DND-41 (cell line): ENCODE data around the gene HES2.

Experiments used
- ATAC-seq: fragments of 200-7000 bp; cut with Tn5 transposase; 3 replicates; pipeline ENCODE4 v1.9.1; 2021; ENCODE audit warnings: low read depth; ENCODE audit not compliant: insufficient read depth
- DNase-seq: peaks from one replicate; pipeline ENCODE4 v3.0.0-alpha.2; 2020
- H2AFZ ChIP-seq: 2 replicates; pipeline ENCODE4 v1.6.0; 2012; ENCODE audit warnings: low read depth, low read length
- H3K27ac ChIP-seq: 2 replicates; pipeline ENCODE4 v1.5.1; 2012; ENCODE audit warnings: low read length, inconsistent platforms
- H3K27me3 ChIP-seq: fragments of 200-600 bp; sonication (generic); 2 replicates; pipeline ENCODE4 v1.6.0; 2012; ENCODE audit warnings: low read length, mild to moderate bottlenecking, inconsistent platforms; ENCODE audit not compliant: insufficient read depth, poor library complexity
- H3K36me3 ChIP-seq: 2 replicates; pipeline ENCODE4 v1.5.1; 2012; ENCODE audit warnings: low read length, inconsistent platforms; ENCODE audit not compliant: insufficient read depth
- H3K4me1 ChIP-seq: 2 replicates; pipeline ENCODE4 v1.5.1; 2012; ENCODE audit warnings: mild to moderate bottlenecking, low read length; ENCODE audit not compliant: insufficient read depth
- H3K4me2 ChIP-seq: 2 replicates; pipeline ENCODE4 v1.6.0; 2012; ENCODE audit warnings: mild to moderate bottlenecking, moderate library complexity, low read length, inconsistent platforms; ENCODE audit not compliant: insufficient read depth
- H3K4me3 ChIP-seq, 2 experiments: fragments of 200-600 bp in 1 of 2; shearing (Covaris generic) in 1 of 2; 2 replicates each; pipeline ENCODE4 v1.5.1; 2012 to 2016; ENCODE audit warnings: inconsistent platforms in 2 of 2, low read length in 2 of 2, mild to moderate bottlenecking in 2 of 2, low read depth in 1 of 2, moderate library complexity in 1 of 2
- H3K79me2 ChIP-seq: 2 replicates; pipeline ENCODE4 v1.6.0; 2012; ENCODE audit warnings: low read length, inconsistent platforms; ENCODE audit not compliant: insufficient read depth
- H3K9ac ChIP-seq: 2 replicates; pipeline ENCODE4 v1.6.0; 2012; ENCODE audit warnings: low read depth, mild to moderate bottlenecking, inconsistent platforms, low read length, moderate library complexity
- H3K9me3 ChIP-seq: 2 replicates; pipeline ENCODE4 v1.5.1; 2012; ENCODE audit warnings: low read length, moderate library complexity, mild to moderate bottlenecking, inconsistent platforms; ENCODE audit not compliant: insufficient read depth, severe bottlenecking
- H4K20me1 ChIP-seq: 2 replicates; pipeline ENCODE4 v1.6.0; 2012; ENCODE audit warnings: low read length; ENCODE audit not compliant: insufficient read depth
- EZH2 ChIP-seq: IDR thresholded peaks from 3 replicates; pipeline ENCODE4 v1.6.1; 2012; ENCODE audit warnings: borderline replicate concordance, low read depth, mild to moderate bottlenecking, moderate library complexity, low read length, inconsistent platforms; ENCODE audit not compliant: severe bottlenecking
- TF ChIP-seq, protein P1 (sequence below): IDR thresholded peaks from 2 replicates; pipeline ENCODE4 v1.5.1; 2012; ENCODE audit warnings: borderline replicate concordance, low read length, moderate library complexity, mild to moderate bottlenecking; ENCODE audit not compliant: poor library complexity, severe bottlenecking; ENCODE audit errors: extremely low read depth

Gene HES2

DNA sequence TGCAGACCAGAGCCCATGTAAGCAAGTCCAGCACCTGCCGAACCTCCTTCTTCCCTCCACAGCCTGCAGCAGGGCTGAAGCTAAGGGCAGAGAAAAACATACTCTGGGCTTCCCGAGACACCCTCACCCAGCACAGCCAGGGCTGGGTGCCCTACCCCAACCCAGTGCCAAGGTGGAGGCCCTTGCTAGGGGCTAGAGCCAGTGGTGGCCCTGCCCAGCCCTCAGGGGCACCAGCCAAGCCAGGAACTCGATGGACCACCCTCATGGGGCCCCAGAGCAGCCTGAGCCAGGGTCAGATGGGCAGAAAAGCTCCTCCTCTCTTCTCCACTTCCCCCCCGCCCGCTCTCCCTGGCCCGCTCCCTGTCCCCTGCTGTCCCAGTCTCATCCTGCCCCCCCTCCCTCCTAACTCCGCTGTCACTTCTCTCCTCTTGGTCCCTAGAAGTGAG lies 30.3 kb upstream of the HES2 start:
- DNase-seq (no peak), ATAC-seq (0 out of 3 replicates have a peak, but pooled peaks have one; percentile 22)
- TF ChIP-seq, protein P1, sequence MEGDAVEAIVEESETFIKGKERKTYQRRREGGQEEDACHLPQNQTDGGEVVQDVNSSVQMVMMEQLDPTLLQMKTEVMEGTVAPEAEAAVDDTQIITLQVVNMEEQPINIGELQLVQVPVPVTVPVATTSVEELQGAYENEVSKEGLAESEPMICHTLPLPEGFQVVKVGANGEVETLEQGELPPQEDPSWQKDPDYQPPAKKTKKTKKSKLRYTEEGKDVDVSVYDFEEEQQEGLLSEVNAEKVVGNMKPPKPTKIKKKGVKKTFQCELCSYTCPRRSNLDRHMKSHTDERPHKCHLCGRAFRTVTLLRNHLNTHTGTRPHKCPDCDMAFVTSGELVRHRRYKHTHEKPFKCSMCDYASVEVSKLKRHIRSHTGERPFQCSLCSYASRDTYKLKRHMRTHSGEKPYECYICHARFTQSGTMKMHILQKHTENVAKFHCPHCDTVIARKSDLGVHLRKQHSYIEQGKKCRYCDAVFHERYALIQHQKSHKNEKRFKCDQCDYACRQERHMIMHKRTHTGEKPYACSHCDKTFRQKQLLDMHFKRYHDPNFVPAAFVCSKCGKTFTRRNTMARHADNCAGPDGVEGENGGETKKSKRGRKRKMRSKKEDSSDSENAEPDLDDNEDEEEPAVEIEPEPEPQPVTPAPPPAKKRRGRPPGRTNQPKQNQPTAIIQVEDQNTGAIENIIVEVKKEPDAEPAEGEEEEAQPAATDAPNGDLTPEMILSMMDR: no peak
- TF ChIP-seq EZH2: no peak
- H3K9ac ChIP-seq: no peak overlapping the region
- no peak overlapping the region for H3K27ac ChIP-seq
- H3K27me3 ChIP-seq: peaks cover 7% of the 10 kb centered on the region
- H4K20me1 ChIP-seq: no peaks in the 10 kb centered on the region
- no peak overlapping the region for H2AFZ ChIP-seq
- no peak overlapping the region for H3K4me3 ChIP-seq
- no peaks in the 10 kb centered on the region for H3K79me2 ChIP-seq
- H3K36me3 ChIP-seq: no peaks in the 10 kb centered on the region
- H3K4me1 ChIP-seq: no peaks in the 10 kb centered on the region
- no peaks in the 10 kb centered on the region for H3K9me3 ChIP-seq
- H3K4me2 ChIP-seq: no peak overlapping the region

DNA sequence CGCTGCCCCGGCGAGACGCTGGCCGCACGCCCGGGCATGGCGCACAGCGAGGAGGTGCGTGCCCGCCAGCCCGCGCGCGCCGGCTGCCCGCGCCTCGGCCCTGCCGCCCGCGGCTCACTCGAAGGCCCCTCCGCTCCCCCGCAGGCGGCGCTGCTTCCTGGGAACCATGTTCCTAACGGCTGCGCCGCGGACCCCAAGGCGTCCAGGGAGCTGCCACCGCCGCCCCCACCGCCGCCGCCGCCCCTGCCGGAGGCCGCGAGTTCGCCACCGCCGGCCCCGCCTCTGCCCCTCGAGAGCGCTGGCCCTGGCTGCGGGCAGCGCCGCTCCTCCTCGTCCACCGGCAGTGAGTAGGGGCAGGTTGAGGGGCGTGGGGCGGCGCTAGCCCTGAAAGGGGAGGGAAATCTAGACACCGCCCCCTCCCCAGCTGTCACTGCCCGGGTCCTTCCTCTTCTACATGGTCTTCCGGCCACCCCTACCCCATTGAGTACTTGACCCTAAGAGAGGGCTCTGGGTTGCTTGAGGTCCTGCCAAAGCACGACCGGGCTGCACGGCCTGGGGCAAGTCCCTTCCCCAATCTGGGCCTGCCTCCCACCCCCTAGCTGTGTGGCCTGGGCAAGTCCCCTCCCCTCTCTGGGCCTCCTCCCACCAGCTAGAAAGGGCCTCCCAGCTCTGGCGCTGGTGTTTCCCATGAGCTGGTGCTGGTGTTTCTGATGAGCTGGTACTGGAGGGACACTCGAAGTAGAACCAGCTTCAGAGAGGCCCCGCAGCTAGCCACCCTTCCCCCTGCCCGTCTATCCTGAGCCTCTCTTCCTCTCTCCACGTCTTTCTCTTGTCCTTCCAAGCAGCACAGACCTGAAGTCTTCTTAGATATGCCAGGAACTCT lies 29.3 kb upstream of the HES2 start:
- TF ChIP-seq, protein P1: no peak
- TF ChIP-seq EZH2: no peak
- H3K27ac ChIP-seq: no peak overlapping the region
- no peak overlapping the region for H3K4me3 ChIP-seq
- DNase-seq (no peak), ATAC-seq (no peak)
- no peaks in the 10 kb centered on the region for H3K79me2 ChIP-seq
- no peaks in the 10 kb centered on the region for H4K20me1 ChIP-seq
- H3K9ac ChIP-seq: no peak overlapping the region
- no peaks in the 10 kb centered on the region for H3K36me3 ChIP-seq
- no peaks in the 10 kb centered on the region for H3K9me3 ChIP-seq
- H3K4me1 ChIP-seq: no peaks in the 10 kb centered on the region
- no peak overlapping the region for H3K4me2 ChIP-seq
- H3K27me3 ChIP-seq: peaks cover 7% of the 10 kb centered on the region
- no peak overlapping the region for H2AFZ ChIP-seq

DNA sequence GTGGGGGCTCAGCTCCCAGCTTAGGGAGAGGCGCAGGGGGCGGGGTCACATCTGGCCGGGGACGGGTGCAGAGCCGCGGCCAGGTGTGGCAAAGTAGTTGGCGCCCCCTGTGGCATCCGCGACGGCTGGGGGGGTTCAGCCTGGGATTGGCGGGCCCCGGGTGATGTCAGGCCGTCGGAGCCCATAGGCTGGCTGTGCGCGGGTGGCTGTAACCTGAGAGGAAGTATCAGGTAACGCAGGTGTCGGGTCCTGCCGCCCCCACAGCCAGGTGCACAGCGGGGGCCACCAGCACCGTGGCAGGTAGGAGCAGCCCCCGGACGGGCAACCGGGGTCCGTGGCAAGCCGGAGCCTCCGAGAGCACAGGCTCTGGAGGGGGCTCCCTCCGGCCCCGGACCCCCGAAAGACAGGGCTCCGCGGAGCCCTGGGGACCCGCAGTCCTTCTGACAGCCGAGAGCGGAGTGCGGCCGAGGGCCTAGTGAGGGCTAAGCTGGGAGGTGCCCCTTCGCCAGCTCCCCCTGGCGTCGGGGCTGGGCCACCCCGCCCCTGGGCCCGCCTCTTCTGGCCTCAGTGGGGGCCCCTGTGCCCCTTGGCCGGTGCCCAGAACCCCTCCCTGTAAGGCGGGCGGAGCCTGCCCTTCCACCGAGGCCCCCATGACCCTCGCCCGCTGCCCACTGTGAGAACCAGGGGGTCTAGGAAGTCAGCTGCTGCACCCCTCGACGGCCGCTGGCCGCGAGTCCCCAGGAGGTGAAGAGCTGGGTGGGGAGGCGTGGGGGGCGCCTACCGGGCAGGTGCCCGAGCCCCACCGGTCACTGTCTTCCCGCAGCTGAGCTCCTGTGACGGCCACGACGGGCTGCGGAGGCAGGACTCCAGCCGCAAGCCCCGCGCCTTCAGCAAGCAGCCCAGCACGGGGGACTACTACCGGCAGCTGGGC lies 28.4 kb upstream of the HES2 start:
- H3K36me3 ChIP-seq: no peaks in the 10 kb centered on the region
- no peaks in the 10 kb centered on the region for H3K4me1 ChIP-seq
- H3K4me3 ChIP-seq: no peak overlapping the region
- H3K27me3 ChIP-seq: peaks cover 7% of the 10 kb centered on the region
- no peaks in the 10 kb centered on the region for H4K20me1 ChIP-seq
- H3K9me3 ChIP-seq: no peaks in the 10 kb centered on the region
- TF ChIP-seq, protein P1: no peak
- no peak for TF ChIP-seq EZH2
- H3K4me2 ChIP-seq: no peak overlapping the region
- H3K9ac ChIP-seq: no peak overlapping the region
- 0 out of 3 replicates have a peak, but pooled peaks have one; percentile 16 for ATAC-seq
- no peak for DNase-seq
- H3K79me2 ChIP-seq: no peaks in the 10 kb centered on the region
- H2AFZ ChIP-seq: no peak overlapping the region
- H3K27ac ChIP-seq: no peak overlapping the region
